ENCODE results near the gene RBMS2.

Gene RBMS2

GRCh38 chr12:56614627-56615026 is 93.0 kb downstream of the RBMS2 start:
- no peak for TF ChIP-seq POLR2AphosphoS5 (IDR thresholded peaks at IDR 0.05; ENCODE audit: low read depth, low read length)
- no peak for TF ChIP-seq TAF1 (IDR thresholded peaks at IDR 0.05; ENCODE audit: borderline replicate concordance, insufficient read depth, low read length)
- TF ChIP-seq SIN3A (IDR thresholded peaks at IDR 0.05; ENCODE audit: borderline replicate concordance, insufficient read depth, low read length) = no peak
- no peak for TF ChIP-seq FOXP2 (optimal IDR thresholded peaks at IDR 0.05; ENCODE audit: borderline replicate concordance, extremely low read depth, extremely low read length, insufficient read depth)
- TF ChIP-seq REST (IDR thresholded peaks at IDR 0.05; ENCODE audit: insufficient read depth in 1 of 2, low read depth in 2 of 2, low read length in 2 of 2) = no peak

- no peak for TF ChIP-seq POLR2AphosphoS5 (IDR thresholded peaks at IDR 0.05; ENCODE audit: low read depth, low read length)
- no peak for TF ChIP-seq FOXP2 (optimal IDR thresholded peaks at IDR 0.05; ENCODE audit: borderline replicate concordance, extremely low read depth, extremely low read length, insufficient read depth)
- no peak for TF ChIP-seq TAF1 (IDR thresholded peaks at IDR 0.05; ENCODE audit: borderline replicate concordance, insufficient read depth, low read length)
- TF ChIP-seq REST (IDR thresholded peaks at IDR 0.05; ENCODE audit: insufficient read depth in 1 of 2, low read depth in 2 of 2, low read length in 2 of 2) = no peak
- no peak for TF ChIP-seq SIN3A (IDR thresholded peaks at IDR 0.05; ENCODE audit: borderline replicate concordance, insufficient read depth, low read length)
Observed at GRCh38 chr12:56616244-56616643, 94.6 kb downstream of the RBMS2 start.

GRCh38 chr12:56616925-56617324 is 95.3 kb downstream of the RBMS2 start:
- TF ChIP-seq TAF1 (IDR thresholded peaks at IDR 0.05; ENCODE audit: borderline replicate concordance, insufficient read depth, low read length) = no peak
- no peak for TF ChIP-seq FOXP2 (optimal IDR thresholded peaks at IDR 0.05; ENCODE audit: borderline replicate concordance, extremely low read depth, extremely low read length, insufficient read depth)
- no peak for TF ChIP-seq POLR2AphosphoS5 (IDR thresholded peaks at IDR 0.05; ENCODE audit: low read depth, low read length)
- TF ChIP-seq REST (IDR thresholded peaks at IDR 0.05; ENCODE audit: insufficient read depth in 1 of 2, low read depth in 2 of 2, low read length in 2 of 2) = no peak
- TF ChIP-seq SIN3A (IDR thresholded peaks at IDR 0.05; ENCODE audit: borderline replicate concordance, insufficient read depth, low read length) = no peak

GRCh38 chr12:56622535-56622934 is 100.9 kb downstream of the RBMS2 start:
- no peak for TF ChIP-seq FOXP2 (optimal IDR thresholded peaks at IDR 0.05; ENCODE audit: borderline replicate concordance, extremely low read depth, extremely low read length, insufficient read depth)

- TF ChIP-seq SIN3A (IDR thresholded peaks at IDR 0.05; ENCODE audit: borderline replicate concordance, insufficient read depth, low read length) (no peak), POLR2AphosphoS5 (IDR thresholded peaks at IDR 0.05; ENCODE audit: low read depth, low read length) (no peak), REST (IDR thresholded peaks at IDR 0.05; ENCODE audit: insufficient read depth in 1 of 2, low read depth in 2 of 2, low read length in 2 of 2) (no peak), FOXP2 (optimal IDR thresholded peaks at IDR 0.05; ENCODE audit: borderline replicate concordance, extremely low read depth, extremely low read length, insufficient read depth) (no peak), TAF1 (IDR thresholded peaks at IDR 0.05; ENCODE audit: borderline replicate concordance, insufficient read depth, low read length) (no peak)
Observed at GRCh38 chr12:56626701-56627100, 105.1 kb downstream of the RBMS2 start.
